LNCAP (cell line): ENCODE measurements around the gene GTF2F2.

ENCODE experiments used
- TF ChIP-seq, protein P1 (sequence below): fragments of 450-650 bp; IDR thresholded peaks from 2 replicates; pipeline ENCODE4 v1.5.1; 2017; ENCODE audit warnings: mild to moderate bottlenecking

Gene GTF2F2

DNA sequence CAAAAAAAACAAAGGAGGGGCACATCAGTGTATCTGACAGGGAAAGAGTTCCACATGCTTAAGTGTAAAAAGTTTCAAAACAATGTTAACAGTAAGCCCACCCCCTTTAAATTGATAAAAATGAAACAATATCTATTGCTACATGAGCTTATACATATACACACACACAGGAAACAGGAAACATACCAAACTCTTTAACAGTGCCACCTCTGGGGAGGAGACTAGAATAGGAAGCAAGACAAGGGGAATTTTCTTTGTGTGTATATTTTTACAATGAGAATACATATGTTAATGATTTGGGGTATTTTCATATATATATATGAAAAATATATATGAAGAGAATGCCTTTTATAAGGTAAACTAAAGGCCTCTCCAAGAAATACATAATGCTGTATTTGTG, 175.9 kb downstream of the GTF2F2 start:
- TF ChIP-seq, protein P1, sequence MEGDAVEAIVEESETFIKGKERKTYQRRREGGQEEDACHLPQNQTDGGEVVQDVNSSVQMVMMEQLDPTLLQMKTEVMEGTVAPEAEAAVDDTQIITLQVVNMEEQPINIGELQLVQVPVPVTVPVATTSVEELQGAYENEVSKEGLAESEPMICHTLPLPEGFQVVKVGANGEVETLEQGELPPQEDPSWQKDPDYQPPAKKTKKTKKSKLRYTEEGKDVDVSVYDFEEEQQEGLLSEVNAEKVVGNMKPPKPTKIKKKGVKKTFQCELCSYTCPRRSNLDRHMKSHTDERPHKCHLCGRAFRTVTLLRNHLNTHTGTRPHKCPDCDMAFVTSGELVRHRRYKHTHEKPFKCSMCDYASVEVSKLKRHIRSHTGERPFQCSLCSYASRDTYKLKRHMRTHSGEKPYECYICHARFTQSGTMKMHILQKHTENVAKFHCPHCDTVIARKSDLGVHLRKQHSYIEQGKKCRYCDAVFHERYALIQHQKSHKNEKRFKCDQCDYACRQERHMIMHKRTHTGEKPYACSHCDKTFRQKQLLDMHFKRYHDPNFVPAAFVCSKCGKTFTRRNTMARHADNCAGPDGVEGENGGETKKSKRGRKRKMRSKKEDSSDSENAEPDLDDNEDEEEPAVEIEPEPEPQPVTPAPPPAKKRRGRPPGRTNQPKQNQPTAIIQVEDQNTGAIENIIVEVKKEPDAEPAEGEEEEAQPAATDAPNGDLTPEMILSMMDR: no peak

DNA sequence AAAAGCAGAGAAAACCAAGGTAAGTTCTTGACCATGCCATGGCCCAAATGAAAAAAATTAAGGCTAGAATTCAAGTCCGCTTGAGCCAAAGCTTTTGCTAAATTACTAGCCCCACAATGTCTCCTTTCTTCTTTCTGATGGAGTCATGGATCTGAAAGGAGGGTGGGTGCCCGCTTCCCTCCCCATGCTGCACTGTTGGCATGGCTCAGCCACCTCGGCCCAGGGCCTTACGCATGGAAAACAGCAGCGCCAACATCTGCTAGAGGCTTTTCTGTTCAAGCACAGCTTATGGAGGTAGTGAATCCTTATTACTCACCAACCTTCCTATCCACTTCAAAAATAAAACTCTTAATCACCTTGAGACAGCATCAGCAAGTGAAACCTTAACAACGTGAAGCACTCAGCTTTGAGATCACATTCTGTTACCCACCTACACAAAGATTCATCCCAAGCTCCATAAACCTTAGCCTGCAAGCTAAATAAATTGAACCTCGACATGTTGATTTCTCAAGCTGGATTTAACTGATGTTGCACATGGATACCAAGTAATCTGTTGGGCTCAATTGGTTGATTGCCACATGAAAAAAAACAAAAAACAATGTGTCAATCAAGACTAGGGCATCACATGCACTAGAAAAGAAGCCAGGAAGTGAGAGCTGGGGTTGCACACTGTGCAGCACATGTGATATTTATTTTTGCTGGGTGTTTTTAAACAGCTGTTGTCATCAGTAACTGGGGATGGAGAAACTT, 177.3 kb downstream of the GTF2F2 start:
- TF ChIP-seq, protein P1: no peak

DNA sequence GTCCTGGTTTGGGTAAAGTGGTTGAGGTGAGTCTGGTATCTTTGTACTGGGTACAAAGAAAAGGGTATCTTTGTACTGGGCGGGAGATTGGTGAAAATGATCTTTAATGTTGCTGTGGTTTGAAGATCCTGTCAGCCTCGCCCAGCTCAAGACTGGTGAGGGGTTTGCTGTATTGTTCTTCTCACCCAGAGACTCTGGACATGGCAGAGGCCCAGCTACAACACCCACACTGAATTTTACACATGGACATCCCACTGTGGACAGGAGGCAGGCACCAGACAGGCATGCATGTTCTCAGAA, 177.8 kb downstream of the GTF2F2 start:
- TF ChIP-seq, protein P1: no peak

DNA sequence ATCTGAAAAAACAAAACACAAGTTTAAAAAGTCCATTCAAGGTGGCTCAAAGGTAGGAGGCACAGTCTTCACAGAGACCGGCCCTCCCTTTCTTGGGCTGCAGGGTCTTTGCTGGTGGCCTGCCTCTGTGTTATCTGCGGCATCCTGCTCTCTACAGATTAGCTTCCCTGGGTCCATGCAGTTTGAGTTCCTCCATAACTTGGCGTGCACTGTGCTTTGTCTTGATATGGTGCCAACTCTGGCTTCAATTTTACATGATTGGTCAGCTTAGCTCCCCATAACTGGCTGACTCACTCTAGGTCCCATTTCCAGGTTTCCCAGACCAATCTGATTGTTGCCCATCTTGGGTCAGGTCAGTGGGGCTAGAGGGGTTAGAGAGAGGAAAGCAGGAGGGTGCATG, 178.9 kb downstream of the GTF2F2 start:
- TF ChIP-seq, protein P1: no peak

DNA sequence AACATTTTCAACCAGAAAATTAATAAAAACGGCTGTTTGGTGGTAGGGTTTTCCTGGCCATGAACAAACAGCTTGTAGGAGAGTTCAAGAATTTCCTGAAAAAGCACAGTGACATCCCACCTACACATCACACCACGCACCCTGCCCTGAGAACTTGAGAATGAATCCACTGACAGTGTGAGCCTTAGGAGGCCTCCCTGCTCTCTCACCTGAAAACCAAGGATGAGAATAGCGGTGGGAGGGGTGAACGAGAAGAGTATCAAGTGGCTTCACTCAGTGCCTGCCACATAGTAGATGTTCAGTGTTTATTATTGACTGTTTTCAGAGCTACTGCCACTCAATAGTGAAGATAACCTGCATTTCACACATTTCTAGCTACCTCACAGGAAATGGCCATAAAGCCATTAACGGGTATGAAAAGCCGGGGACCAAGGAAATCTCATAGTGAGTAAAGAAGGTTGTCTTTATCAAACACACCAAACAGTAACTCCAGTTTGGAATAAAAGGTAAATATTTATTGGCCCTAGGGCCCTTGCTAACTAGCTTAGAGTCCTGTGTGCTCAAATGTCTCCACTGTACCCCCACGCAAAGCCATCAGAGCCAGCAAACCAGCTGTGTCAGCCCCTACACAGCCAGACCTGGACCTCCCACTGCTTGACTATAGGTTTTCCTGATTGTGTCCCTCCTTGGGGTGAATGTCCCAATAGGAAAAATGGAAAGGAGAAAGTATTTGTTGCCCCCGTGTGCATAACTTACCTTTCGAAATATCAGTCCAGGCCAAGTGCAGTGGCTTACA, 180.1 kb downstream of the GTF2F2 start:
- TF ChIP-seq, protein P1: no peak

DNA sequence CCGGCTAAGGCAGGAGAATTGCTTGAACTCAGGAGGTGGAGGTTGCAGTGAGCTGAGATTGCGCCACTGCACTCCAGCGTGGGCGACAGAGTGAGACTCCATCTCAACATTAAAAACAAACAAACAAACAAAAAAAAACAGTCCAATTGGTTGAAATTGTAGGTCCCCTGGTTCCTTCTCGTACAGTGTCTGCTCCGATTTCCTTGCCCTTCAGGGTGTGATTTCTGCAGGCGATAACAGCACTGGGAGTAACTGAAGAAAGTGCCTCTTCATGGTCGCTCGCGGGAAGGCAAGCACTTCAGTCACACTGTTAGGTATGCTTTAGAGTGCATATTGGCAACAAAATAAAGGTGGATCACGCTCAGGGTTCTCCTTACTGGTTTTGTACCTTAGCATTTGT, 181.0 kb downstream of the GTF2F2 start:
- TF ChIP-seq, protein P1: no peak

DNA sequence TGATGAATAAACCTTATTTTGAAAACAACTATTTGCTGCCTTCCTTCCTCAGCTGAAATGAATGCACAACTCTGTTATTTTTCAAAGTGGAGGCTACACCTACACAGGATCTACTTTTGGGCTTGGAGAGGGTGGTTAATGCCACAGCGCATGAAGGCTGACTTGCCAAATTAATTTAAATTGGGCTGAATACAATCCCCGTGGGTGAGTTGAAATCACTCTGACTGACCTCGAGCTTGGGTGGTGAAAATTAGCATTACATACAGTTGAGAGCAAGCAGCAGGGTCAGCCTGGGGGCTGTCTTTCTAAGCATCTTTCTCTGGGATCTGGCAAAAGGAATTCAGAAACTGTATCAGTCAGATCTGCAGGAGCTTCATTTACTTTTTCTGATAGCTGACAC, 182.2 kb downstream of the GTF2F2 start:
- TF ChIP-seq, protein P1: no peak
